ENCODE data around the gene TGM2. TPM values are rescaled to one million over a fixed set of nuclear protein-coding genes. Genes with fewer than 3 reads are reported as not detected.

The TGM2 gene
- total RNA-seq, 1 donor from 2014 or later, result 92.8 TPM

- peaks cover 4 to 29% of the 10 kb centered on the region in 2 donors for H3K36me3 ChIP-seq
- TF ChIP-seq POLR2AphosphoS5 (IDR thresholded peaks at IDR 0.05; ENCODE audit: insufficient read depth in 1 of 2, low read depth in 1 of 2) (no peak), CTCF (IDR thresholded peaks at IDR 0.05) (no peak), POLR2A (IDR thresholded peaks at IDR 0.05) (no peak)
- intact Hi-C loops (cut with DNase I), result no loop called here
- H3K4me3 ChIP-seq, result no peak overlapping the region
- DNase-seq (ENCODE audit: extremely low spot score in 2 of 2), result no peak
- H3K4me1 ChIP-seq, result peaks cover 8% of the 10 kb centered on the region
- no peaks in the 10 kb centered on the region for H3K9me3 ChIP-seq
- no peaks in the 10 kb centered on the region for H3K27me3 ChIP-seq
- no peak overlapping the region for H3K27ac ChIP-seq
Measured at GRCh38 chr20:38084425-38084951, 80.6 kb downstream of the TGM2 start.

GRCh38 chr20:38083338-38084048 is 81.6 kb downstream of the TGM2 start:
- no peak for TF ChIP-seq CTCF (IDR thresholded peaks at IDR 0.05)
- TF ChIP-seq POLR2A (IDR thresholded peaks at IDR 0.05), result no peak
- no peak for TF ChIP-seq POLR2AphosphoS5 (IDR thresholded peaks at IDR 0.05; ENCODE audit: insufficient read depth in 1 of 2, low read depth in 1 of 2)
- H3K4me1 ChIP-seq, result peaks cover 8% of the 10 kb centered on the region
- no peaks in the 10 kb centered on the region for H3K27me3 ChIP-seq
- H3K27ac ChIP-seq, result no peak overlapping the region
- no peak overlapping the region for H3K4me3 ChIP-seq
- intact Hi-C loops (cut with DNase I), result no loop called here
- H3K9me3 ChIP-seq, result no peaks in the 10 kb centered on the region
- DNase-seq (ENCODE audit: extremely low spot score in 2 of 2), result no peak
- peaks cover 0 to 27% of the 10 kb centered on the region in 2 donors for H3K36me3 ChIP-seq

GRCh38 chr20:38082894-38083293 is 82.2 kb downstream of the TGM2 start:
- TF ChIP-seq POLR2A (IDR thresholded peaks at IDR 0.05) (no peak), CTCF (IDR thresholded peaks at IDR 0.05) (no peak), POLR2AphosphoS5 (IDR thresholded peaks at IDR 0.05; ENCODE audit: insufficient read depth in 1 of 2, low read depth in 1 of 2) (no peak)
- Histone ChIP-seq H3K4me3 (no peak overlapping the region), H3K4me1 (peaks cover 8% of the 10 kb centered on the region), H3K36me3 (peaks cover 0 to 21% of the 10 kb centered on the region in 2 donors), H3K27ac (no peak overlapping the region), H3K27me3 (no peaks in the 10 kb centered on the region), H3K9me3 (no peaks in the 10 kb centered on the region)
- intact Hi-C loops (cut with DNase I), result no loop called here
- DNase-seq (ENCODE audit: extremely low spot score in 2 of 2), result no peak

- no peak for TF ChIP-seq POLR2A (IDR thresholded peaks at IDR 0.05)
- TF ChIP-seq CTCF (IDR thresholded peaks at IDR 0.05), result no peak
- no peak for TF ChIP-seq POLR2AphosphoS5 (IDR thresholded peaks at IDR 0.05; ENCODE audit: insufficient read depth in 1 of 2, low read depth in 1 of 2)
- peaks cover 0 to 17% of the 10 kb centered on the region in 2 donors for H3K36me3 ChIP-seq
- intact Hi-C loops (cut with DNase I), result no loop called here
- H3K4me1 ChIP-seq, result peaks cover 9% of the 10 kb centered on the region
- no peak for DNase-seq (ENCODE audit: extremely low spot score in 2 of 2)
- no peaks in the 10 kb centered on the region for H3K9me3 ChIP-seq
- no peak overlapping the region for H3K4me3 ChIP-seq
- H3K27me3 ChIP-seq, result no peaks in the 10 kb centered on the region
- H3K27ac ChIP-seq, result no peak overlapping the region
Measured at GRCh38 chr20:38081575-38081974, 83.5 kb downstream of the TGM2 start.

GRCh38 chr20:38079353-38079752 is 85.7 kb downstream of the TGM2 start:
- peaks cover 24% of the 10 kb centered on the region for H3K4me1 ChIP-seq
- H3K36me3 ChIP-seq, result peaks cover 0 to 13% of the 10 kb centered on the region in 2 donors
- H3K4me3 ChIP-seq, result no peak overlapping the region
- TF ChIP-seq POLR2AphosphoS5 (IDR thresholded peaks at IDR 0.05; ENCODE audit: insufficient read depth in 1 of 2, low read depth in 1 of 2) (no peak), POLR2A (IDR thresholded peaks at IDR 0.05) (no peak), CTCF (IDR thresholded peaks at IDR 0.05) (no peak)
- H3K9me3 ChIP-seq, result no peaks in the 10 kb centered on the region
- DNase-seq (ENCODE audit: extremely low spot score in 2 of 2), result no peak
- H3K27me3 ChIP-seq, result no peaks in the 10 kb centered on the region
- H3K27ac ChIP-seq, result no peak overlapping the region
- intact Hi-C loops (cut with DNase I), result loop anchor here (5.0 kb wide), 1 partner anchor 33 kb away; no protein-coding TSS in a partner anchor
